Esophagus squamous epithelium (tissue), 4 donors: ENCODE data around the gene TTC28.

Experiments used
- CTCF ChIP-seq, 6 experiments: fragments of 450-650 bp in 4 of 6; fragments of 200-600 bp in 2 of 6; sonication (generic) in 2 of 6; IDR thresholded peaks; one replicate each; pipeline ENCODE4 v1.5.1; 2016 to 2019; ENCODE audit warnings: antibody characterized with exemption in 6 of 6, mild to moderate bottlenecking in 4 of 6, moderate library complexity in 4 of 6
- POLR2A ChIP-seq, 4 donors: fragments of 450-650 bp; IDR thresholded peaks; one replicate each; pipeline ENCODE4 v1.6.1; 2017; ENCODE audit warnings: antibody characterized with exemption in 4 of 4, mild to moderate bottlenecking in 4 of 4, moderate library complexity in 3 of 4

- TF ChIP-seq CTCF (IDR thresholded peaks at IDR 0.05): no peak
- TF ChIP-seq POLR2A (IDR thresholded peaks at IDR 0.05): no peak
Measured at GRCh38 chr22:28048529-28048928, 631.1 kb downstream of the TTC28 start.
